Upper lobe of left lung (tissue), 4 donors: ENCODE measurements around the gene GSTM2.

ENCODE experiments used
- POLR2A ChIP-seq, 4 donors: fragments of 450-650 bp; IDR thresholded peaks; one replicate each; pipeline ENCODE4 v1.5.1; 2016 to 2017; ENCODE audit warnings: antibody characterized with exemption in 4 of 4, mild to moderate bottlenecking in 2 of 4
- TF ChIP-seq, protein P1 (sequence below), 6 experiments: fragments of 450-650 bp in 4 of 6; fragments of 200-600 bp in 2 of 6; sonication (generic) in 2 of 6; IDR thresholded peaks; one replicate each; pipeline ENCODE4 v1.5.1; 2016 to 2019; ENCODE audit warnings: antibody characterized with exemption in 6 of 6

DNA sequence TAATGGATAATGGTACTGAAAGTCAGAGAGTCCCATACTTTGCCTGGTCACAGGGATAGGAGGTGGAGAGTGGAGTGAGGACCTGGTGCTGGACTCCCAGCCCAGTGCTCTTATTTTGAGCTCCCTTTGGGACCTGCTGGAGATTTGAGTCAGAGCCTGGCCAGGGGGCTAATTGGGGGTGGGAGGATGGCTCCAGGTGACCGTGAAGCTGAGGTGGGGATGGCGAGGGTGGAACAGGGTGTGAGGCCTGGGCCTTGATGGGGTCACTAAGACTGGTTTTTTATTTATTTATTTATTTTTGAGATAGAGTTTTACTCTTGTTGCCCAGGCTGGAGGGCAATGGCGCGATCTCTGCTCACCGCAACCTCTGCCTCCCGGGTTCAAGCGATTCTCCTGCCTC, 30.4 kb upstream of the GSTM2 start:
- no peak for TF ChIP-seq POLR2A (IDR thresholded peaks at IDR 0.05)
- TF ChIP-seq, protein P1, sequence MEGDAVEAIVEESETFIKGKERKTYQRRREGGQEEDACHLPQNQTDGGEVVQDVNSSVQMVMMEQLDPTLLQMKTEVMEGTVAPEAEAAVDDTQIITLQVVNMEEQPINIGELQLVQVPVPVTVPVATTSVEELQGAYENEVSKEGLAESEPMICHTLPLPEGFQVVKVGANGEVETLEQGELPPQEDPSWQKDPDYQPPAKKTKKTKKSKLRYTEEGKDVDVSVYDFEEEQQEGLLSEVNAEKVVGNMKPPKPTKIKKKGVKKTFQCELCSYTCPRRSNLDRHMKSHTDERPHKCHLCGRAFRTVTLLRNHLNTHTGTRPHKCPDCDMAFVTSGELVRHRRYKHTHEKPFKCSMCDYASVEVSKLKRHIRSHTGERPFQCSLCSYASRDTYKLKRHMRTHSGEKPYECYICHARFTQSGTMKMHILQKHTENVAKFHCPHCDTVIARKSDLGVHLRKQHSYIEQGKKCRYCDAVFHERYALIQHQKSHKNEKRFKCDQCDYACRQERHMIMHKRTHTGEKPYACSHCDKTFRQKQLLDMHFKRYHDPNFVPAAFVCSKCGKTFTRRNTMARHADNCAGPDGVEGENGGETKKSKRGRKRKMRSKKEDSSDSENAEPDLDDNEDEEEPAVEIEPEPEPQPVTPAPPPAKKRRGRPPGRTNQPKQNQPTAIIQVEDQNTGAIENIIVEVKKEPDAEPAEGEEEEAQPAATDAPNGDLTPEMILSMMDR (IDR thresholded peaks at IDR 0.05), result no peak
